ENCODE results near the gene AP2M1. TPM values are rescaled to one million over a fixed set of nuclear protein-coding genes. Genes with fewer than 3 reads are reported as not detected.

The AP2M1 gene
- total and polyA plus RNA-seq, 8 donors, result 96.2 to 220 (median 144) TPM

- intact Hi-C loops (cut with DNase I; ENCODE audit: low total_unique reads), result no loop called here
- WGBS, 5 donors, result 70 to 91% (median 78%) methylated on average over 4 to 9 of the region's 9 CpGs
Measured at GRCh38 chr3:184198509-184198908, 23.9 kb downstream of the AP2M1 start.

GRCh38 chr3:184200825-184201224 is 26.2 kb downstream of the AP2M1 start:
- Histone ChIP-seq H3K27ac (no peak overlapping the region), H3K4me1 (no peaks in the 10 kb centered on the region), H3K9me3 (no peaks in the 10 kb centered on the region), H3K4me3 (no peak overlapping the region), H3K36me3 (peaks cover 0 to 12% (median 9%) of the 10 kb centered on the region in 4 donors), H3K27me3 (peaks cover 0 to 2% (median 0%) of the 10 kb centered on the region in 3 donors)
- TF ChIP-seq EP300 (IDR thresholded peaks at IDR 0.05), result no peak
- no peak for TF ChIP-seq CTCF (IDR thresholded peaks at IDR 0.05)
- TF ChIP-seq POLR2A (IDR thresholded peaks at IDR 0.05), result no peak
- TF ChIP-seq POLR2AphosphoS5 (IDR thresholded peaks at IDR 0.05), result no peak
- intact Hi-C loops (cut with DNase I; ENCODE audit: low total_unique reads), result no loop called here
- no peak for DNase-seq

More at GRCh38 chr3:184198509-184198908, 23.9 kb downstream of the AP2M1 start:
- H3K4me1 ChIP-seq, result no peaks in the 10 kb centered on the region
- no peak overlapping the region for H3K4me3 ChIP-seq
- H3K36me3 ChIP-seq, result peaks cover 20 to 35% (median 32%) of the 10 kb centered on the region in 4 donors
- H3K27ac ChIP-seq, result no peak overlapping the region
- H3K9me3 ChIP-seq, result no peaks in the 10 kb centered on the region
- TF ChIP-seq POLR2A (IDR thresholded peaks at IDR 0.05) (no peak), EP300 (IDR thresholded peaks at IDR 0.05) (no peak), POLR2AphosphoS5 (IDR thresholded peaks at IDR 0.05) (no peak), CTCF (IDR thresholded peaks at IDR 0.05) (no peak)
- H3K27me3 ChIP-seq, result no peaks in the 10 kb centered on the region
- no peak for DNase-seq

GRCh38 chr3:184203526-184203925 is 28.9 kb downstream of the AP2M1 start:
- no peak for DNase-seq
- Histone ChIP-seq H3K36me3 (no peaks in the 10 kb centered on the region), H3K9me3 (no peaks in the 10 kb centered on the region), H3K4me1 (no peaks in the 10 kb centered on the region), H3K27ac (no peak overlapping the region), H3K4me3 (no peak overlapping the region), H3K27me3 (peaks cover 0 to 18% (median 4%) of the 10 kb centered on the region in 3 donors)
- intact Hi-C loops (cut with DNase I; ENCODE audit: low total_unique reads), result no loop called here
- no peak for TF ChIP-seq EP300 (IDR thresholded peaks at IDR 0.05)
- TF ChIP-seq POLR2AphosphoS5 (IDR thresholded peaks at IDR 0.05), result no peak
- TF ChIP-seq CTCF (IDR thresholded peaks at IDR 0.05), result no peak
- TF ChIP-seq POLR2A (IDR thresholded peaks at IDR 0.05), result no peak
- 65 to 79% (median 77%) methylated on average over 8 of the region's 8 CpGs for WGBS, 5 donors

GRCh38 chr3:184209146-184209923 is 34.7 kb downstream of the AP2M1 start:
- peaks cover 0 to 18% (median 4%) of the 10 kb centered on the region in 3 donors for H3K27me3 ChIP-seq
- no peak for TF ChIP-seq CTCF (IDR thresholded peaks at IDR 0.05)
- no peak for TF ChIP-seq POLR2AphosphoS5 (IDR thresholded peaks at IDR 0.05)
- TF ChIP-seq EP300 (IDR thresholded peaks at IDR 0.05), result no peak
- no peak for TF ChIP-seq POLR2A (IDR thresholded peaks at IDR 0.05)
- H3K9me3 ChIP-seq, result no peaks in the 10 kb centered on the region
- no peaks in the 10 kb centered on the region for H3K4me1 ChIP-seq
- WGBS, 5 donors, result 57 to 66% (median 60%) methylated on average over 11 of the region's 11 CpGs
- intact Hi-C loops (cut with DNase I; ENCODE audit: low total_unique reads), result no loop called here
- H3K36me3 ChIP-seq, result no peaks in the 10 kb centered on the region
- no peak overlapping the region for H3K27ac ChIP-seq
- H3K4me3 ChIP-seq, result no peak overlapping the region
- no peak for DNase-seq

All from stomach (tissue), 9 donors.